Adipocyte (in vitro differentiated cells): ENCODE data around the gene COL6A3.

ENCODE experiments used
- DNase-seq: peaks from one replicate; pipeline ENCODE4 v3.0.0-alpha.2; 2015; ENCODE audit warnings: low read depth
- H3K27me3 ChIP-seq: replicated peaks from 2 replicates; pipeline ENCODE4 v1.7.0; 2013; ENCODE audit warnings: mild to moderate bottlenecking, low read length, moderate library complexity; ENCODE audit not compliant: control insufficient read depth, insufficient read depth
- H3K36me3 ChIP-seq: 2 replicates; pipeline ENCODE4 v1.7.0; 2013; ENCODE audit warnings: low read length, mild to moderate bottlenecking, moderate library complexity; ENCODE audit not compliant: control insufficient read depth, insufficient read depth, severe bottlenecking
- H3K4me1 ChIP-seq: 2 replicates; pipeline ENCODE4 v1.7.0; 2013; ENCODE audit warnings: mild to moderate bottlenecking, low read length, moderate library complexity; ENCODE audit not compliant: control insufficient read depth, insufficient read depth
- H3K4me3 ChIP-seq: 2 replicates; pipeline ENCODE4 v1.7.0; 2013; ENCODE audit warnings: mild to moderate bottlenecking, low read length, moderate library complexity
- H3K9ac ChIP-seq: 2 replicates; pipeline ENCODE4 v1.7.0; 2013; ENCODE audit warnings: mild to moderate bottlenecking, low read length, moderate library complexity
- H3K9me3 ChIP-seq: 2 replicates; pipeline ENCODE4 v1.7.0; 2013; ENCODE audit warnings: mild to moderate bottlenecking, low read length, moderate library complexity; ENCODE audit not compliant: control insufficient read depth

COL6A3 gene, protein sequence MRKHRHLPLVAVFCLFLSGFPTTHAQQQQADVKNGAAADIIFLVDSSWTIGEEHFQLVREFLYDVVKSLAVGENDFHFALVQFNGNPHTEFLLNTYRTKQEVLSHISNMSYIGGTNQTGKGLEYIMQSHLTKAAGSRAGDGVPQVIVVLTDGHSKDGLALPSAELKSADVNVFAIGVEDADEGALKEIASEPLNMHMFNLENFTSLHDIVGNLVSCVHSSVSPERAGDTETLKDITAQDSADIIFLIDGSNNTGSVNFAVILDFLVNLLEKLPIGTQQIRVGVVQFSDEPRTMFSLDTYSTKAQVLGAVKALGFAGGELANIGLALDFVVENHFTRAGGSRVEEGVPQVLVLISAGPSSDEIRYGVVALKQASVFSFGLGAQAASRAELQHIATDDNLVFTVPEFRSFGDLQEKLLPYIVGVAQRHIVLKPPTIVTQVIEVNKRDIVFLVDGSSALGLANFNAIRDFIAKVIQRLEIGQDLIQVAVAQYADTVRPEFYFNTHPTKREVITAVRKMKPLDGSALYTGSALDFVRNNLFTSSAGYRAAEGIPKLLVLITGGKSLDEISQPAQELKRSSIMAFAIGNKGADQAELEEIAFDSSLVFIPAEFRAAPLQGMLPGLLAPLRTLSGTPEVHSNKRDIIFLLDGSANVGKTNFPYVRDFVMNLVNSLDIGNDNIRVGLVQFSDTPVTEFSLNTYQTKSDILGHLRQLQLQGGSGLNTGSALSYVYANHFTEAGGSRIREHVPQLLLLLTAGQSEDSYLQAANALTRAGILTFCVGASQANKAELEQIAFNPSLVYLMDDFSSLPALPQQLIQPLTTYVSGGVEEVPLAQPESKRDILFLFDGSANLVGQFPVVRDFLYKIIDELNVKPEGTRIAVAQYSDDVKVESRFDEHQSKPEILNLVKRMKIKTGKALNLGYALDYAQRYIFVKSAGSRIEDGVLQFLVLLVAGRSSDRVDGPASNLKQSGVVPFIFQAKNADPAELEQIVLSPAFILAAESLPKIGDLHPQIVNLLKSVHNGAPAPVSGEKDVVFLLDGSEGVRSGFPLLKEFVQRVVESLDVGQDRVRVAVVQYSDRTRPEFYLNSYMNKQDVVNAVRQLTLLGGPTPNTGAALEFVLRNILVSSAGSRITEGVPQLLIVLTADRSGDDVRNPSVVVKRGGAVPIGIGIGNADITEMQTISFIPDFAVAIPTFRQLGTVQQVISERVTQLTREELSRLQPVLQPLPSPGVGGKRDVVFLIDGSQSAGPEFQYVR (N-terminal part only)

DNA sequence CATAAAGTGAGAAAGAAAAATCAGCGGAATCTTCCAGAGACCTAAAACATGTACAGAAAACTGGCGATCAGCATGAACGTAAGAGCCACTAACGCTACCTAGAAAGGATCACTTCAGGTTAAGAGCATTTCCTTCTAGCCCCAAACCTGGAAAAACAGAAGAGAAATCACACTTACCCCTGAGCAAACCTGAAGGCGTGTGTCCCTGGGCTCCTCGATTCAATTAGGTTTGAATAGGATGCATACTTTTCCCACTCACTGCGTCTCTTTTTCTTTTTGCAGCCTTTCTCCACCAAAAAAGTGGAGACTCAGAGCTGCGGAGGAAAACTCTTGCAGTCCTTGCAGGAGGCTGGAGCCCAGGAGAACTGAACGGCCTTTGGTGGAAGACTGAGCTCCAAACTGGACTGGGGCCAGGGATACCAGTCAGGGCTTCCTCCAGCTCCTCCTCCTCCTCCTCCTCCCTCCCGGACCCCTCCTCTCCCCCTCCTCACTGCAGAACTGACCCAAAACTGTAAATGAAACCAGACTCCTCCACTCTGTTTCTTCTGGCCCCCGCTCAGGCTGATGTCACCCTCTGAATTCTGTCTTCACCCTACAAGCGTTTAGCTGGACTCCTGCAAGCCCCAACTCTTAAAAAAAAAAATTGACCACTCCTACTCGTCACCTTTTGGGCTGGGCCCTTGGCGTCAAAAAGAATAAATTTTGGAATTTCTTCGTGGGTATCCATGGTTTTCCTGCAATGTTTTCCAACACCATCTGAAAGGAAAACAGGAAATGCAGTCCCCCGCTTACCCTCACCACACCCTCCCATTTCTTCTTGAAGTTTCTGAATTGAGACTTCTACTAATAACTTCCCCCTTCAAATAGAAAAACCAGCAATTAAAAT lies at the start of gene COL6A3:
Gene COL6A3 (minus strand): TSS at position 388 of the 885 bp plus-strand sequence. CDS start 17,347 bp downstream, outside the sequence.
- no peaks in the 10 kb centered on the region for H3K27me3 ChIP-seq
- no peaks in the 10 kb centered on the region for H3K9me3 ChIP-seq
- H3K36me3 ChIP-seq = no peaks in the 10 kb centered on the region
- peak within 1 kb of the TSS; percentile 98 for H3K9ac ChIP-seq
- peak; percentile 94 for DNase-seq
- H3K4me1 ChIP-seq = peaks cover 34% of the 10 kb centered on the region
- H3K4me3 ChIP-seq = peak within 1 kb of the TSS; percentile 88

DNA sequence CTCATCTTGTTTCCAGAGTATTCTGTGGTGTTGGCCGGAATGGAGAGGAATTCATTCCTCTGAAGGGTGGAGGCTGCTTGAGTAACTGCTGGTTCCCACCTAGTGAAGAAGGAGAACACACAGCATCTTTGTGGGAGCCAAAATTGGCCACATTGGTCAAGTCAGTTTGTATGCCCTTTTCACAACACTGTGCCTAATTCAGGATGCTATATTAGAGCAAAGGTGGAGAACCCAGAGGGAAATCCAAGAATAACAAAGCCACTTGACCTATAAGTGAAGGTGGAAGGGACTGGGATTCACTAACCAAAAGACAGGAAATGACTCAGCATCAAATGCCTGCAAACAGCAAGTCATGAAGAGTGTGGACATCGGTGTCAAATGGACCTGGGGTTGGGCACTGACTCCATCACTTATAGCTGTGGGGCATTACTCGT lies 45.8 kb upstream of the COL6A3 start:
- H3K9me3 ChIP-seq = no peaks in the 10 kb centered on the region
- no peaks in the 10 kb centered on the region for H3K36me3 ChIP-seq
- H3K27me3 ChIP-seq = no peaks in the 10 kb centered on the region
- no peak overlapping the region for H3K4me3 ChIP-seq
- peak; percentile 64 for DNase-seq
- H3K4me1 ChIP-seq = peaks cover 11% of the 10 kb centered on the region
- H3K9ac ChIP-seq = no peak overlapping the region

DNA sequence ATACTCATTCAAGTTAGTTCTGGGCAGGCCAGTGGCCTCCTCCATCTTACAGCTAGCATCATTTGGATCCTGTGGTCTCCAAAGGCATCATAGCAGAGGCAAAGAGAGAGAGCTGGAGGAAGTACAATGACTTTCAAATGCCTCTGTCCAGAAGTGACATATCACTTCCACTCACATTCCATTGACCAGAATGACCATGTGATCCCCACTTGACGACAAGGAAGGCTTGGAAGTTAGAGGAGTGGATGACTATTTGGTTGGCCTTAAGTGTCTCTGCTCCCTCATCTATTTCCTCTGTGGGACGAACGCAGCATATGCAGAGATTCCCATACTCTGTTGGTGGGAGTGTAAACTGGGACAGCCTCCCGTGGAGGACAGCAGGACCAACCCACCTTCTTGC lies 45.3 kb upstream of the COL6A3 start:
- DNase-seq = no peak
- H3K4me3 ChIP-seq = no peak overlapping the region
- H3K27me3 ChIP-seq = no peaks in the 10 kb centered on the region
- no peaks in the 10 kb centered on the region for H3K9me3 ChIP-seq
- H3K9ac ChIP-seq = no peak overlapping the region
- no peaks in the 10 kb centered on the region for H3K36me3 ChIP-seq
- peaks cover 11% of the 10 kb centered on the region for H3K4me1 ChIP-seq

DNA sequence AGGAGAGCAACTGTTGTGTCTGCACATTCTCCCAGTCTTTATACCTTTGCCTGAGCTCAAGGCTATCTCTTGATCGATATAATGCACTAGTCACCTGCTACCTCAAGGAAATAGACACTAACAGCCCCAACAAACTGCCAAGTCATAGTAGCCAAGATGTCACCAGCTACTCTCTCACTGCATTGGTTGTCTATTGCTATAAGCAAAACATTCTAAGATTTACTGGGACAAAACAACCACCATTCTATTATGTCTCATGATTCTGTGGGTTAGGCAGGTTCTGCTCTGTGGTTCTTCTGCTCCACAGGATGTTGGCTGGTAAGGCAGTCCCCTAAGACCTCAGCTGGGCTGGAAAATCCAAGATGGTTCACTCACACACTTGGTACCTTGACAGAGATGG lies 44.6 kb upstream of the COL6A3 start:
- Histone ChIP-seq H3K4me1 (peaks cover 11% of the 10 kb centered on the region), H3K27me3 (no peaks in the 10 kb centered on the region), H3K36me3 (no peaks in the 10 kb centered on the region), H3K9ac (no peak overlapping the region), H3K4me3 (no peak overlapping the region), H3K9me3 (no peaks in the 10 kb centered on the region)
- DNase-seq = no peak

DNA sequence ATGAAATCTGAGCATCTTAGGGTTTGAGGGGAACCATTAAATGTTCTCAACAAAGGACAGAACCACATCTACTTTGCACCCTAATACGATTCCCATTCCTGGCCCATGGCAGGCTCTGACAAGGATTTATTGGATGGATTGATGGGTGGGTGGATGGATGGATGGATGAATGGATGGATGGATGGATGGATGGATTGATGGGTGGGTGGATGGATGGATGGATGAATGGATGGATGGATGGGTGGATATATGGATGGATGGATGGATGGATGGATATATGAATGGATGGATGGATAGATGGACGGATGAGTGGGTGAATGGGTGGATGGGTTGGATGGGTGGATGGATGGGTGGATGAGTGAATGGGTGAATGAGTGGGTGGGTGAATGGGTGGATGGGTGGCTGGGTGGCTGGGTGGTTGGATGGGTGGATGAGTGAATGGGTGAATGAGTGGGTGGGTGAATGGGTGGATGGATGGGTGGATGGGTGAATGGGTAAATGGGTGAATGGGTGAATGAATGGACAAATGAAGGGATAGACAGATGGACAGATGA lies 43.5 kb upstream of the COL6A3 start:
- H3K4me3 ChIP-seq = no peak overlapping the region
- H3K4me1 ChIP-seq = peaks cover 15% of the 10 kb centered on the region
- H3K9me3 ChIP-seq = no peaks in the 10 kb centered on the region
- no peak for DNase-seq
- H3K27me3 ChIP-seq = no peaks in the 10 kb centered on the region
- H3K36me3 ChIP-seq = no peaks in the 10 kb centered on the region
- no peak overlapping the region for H3K9ac ChIP-seq

DNA sequence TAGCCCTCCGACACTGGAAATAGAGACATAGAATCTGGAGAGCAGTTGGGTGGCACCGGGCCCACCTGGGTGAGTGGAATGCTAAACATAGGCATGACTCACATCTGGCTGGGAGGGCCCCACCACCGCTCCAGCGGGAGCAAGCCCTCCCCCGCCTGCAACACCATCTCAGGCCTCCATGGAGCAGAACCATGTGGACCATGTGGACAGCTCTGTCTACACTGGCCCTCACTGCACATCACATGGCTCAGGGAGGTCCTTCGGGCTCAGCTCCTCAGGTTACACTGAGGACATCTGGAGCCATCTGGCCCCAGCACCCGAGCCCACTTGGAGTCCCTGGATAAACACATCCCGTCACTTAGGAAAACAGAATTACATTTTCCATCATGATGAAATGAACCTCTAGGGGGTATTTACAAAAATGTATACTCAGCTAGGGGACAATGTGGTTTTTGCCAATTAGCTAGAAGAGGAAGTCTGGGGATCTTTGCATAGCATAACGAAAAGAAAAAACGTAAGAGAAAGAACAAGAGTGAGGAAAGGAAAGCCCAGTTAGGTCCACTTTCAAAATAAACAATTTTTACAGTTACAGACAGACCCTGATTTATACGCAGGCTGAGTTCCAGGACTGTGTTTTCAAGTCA lies 42.4 kb upstream of the COL6A3 start:
- H3K9ac ChIP-seq = no peak overlapping the region
- DNase-seq = peak; percentile 85
- H3K4me1 ChIP-seq = peaks cover 16% of the 10 kb centered on the region
- H3K36me3 ChIP-seq = no peaks in the 10 kb centered on the region
- H3K9me3 ChIP-seq = no peaks in the 10 kb centered on the region
- no peak overlapping the region for H3K4me3 ChIP-seq
- H3K27me3 ChIP-seq = no peaks in the 10 kb centered on the region

DNA sequence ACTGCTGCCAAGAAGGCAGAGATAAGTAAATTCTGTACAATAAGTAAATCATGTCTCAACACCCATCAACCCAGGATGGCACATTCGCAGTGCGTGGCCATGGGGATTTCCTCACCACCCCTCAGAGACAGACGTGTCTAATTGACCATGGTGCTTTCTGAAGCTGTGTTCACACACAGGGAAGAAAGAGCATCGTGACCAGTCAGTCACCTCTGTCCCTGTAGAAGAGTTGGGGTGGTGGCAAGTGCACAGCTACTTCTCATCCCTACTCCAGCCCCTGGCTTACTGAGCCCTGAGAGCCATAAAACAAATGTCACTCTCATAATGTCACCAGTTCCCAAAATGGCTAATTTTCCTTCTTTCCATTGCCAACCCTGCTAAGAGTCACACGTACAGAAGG lies 41.8 kb upstream of the COL6A3 start:
- Histone ChIP-seq H3K9me3 (no peaks in the 10 kb centered on the region), H3K36me3 (no peaks in the 10 kb centered on the region)

DNA sequence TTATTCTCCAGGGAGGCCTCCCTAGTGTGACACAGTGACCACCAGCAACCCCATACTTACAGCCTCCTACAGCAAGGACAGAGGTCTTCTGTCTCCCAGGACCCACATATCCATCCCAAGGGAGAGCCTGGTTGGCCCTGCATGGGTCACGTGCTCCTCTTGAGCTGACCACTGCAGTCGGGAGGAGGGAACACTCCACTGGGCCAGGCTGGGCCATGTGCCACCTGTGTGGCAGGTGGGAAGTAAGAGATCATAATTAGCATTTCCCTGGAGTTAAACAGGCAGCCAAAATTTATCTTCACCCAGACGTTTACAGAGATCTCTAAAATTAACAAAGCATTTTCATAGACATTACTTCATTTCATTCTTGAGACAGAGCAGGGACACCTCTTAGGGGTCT lies 39.7 kb upstream of the COL6A3 start:
- peaks cover 23% of the 10 kb centered on the region for H3K4me1 ChIP-seq
- no peaks in the 10 kb centered on the region for H3K27me3 ChIP-seq
- H3K9ac ChIP-seq = no peak overlapping the region
- H3K4me3 ChIP-seq = no peak overlapping the region
- no peaks in the 10 kb centered on the region for H3K36me3 ChIP-seq
- no peak for DNase-seq
- no peaks in the 10 kb centered on the region for H3K9me3 ChIP-seq

More for the DNA sequence above, 41.8 kb upstream of the COL6A3 start:
- H3K4me3 ChIP-seq = no peak overlapping the region
- peaks cover 16% of the 10 kb centered on the region for H3K4me1 ChIP-seq
- H3K9ac ChIP-seq = no peak overlapping the region
- H3K27me3 ChIP-seq = no peaks in the 10 kb centered on the region
- no peak for DNase-seq

DNA sequence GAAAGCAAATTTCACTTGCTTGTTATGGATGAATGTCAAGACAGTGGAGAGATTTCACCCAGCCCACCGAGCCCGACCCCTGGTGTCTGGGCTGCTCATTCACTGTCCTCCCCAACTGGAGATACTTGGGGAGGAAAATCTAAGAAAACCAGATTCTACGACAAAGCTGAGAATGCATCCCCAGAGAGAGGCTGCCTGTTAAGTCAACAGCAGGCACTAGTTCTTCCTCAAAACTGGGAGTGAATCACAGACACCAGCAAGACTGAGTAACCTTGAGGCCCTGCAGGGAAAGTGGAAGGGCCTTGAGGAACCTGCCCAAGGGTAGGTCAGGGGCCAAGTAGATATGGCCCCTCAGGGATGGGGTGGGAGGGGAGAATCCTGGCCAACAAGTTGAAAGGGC lies 38.9 kb upstream of the COL6A3 start:
- H3K9ac ChIP-seq = no peak overlapping the region
- H3K9me3 ChIP-seq = no peaks in the 10 kb centered on the region
- H3K36me3 ChIP-seq = no peaks in the 10 kb centered on the region
- H3K4me1 ChIP-seq = peaks cover 24% of the 10 kb centered on the region
- H3K27me3 ChIP-seq = no peaks in the 10 kb centered on the region
- DNase-seq = peak; percentile 35
- H3K4me3 ChIP-seq = no peak overlapping the region
